IMR-90 (cell line): Measurements from ENCODE around the gene GCDH. TPM values are rescaled to one million over a fixed set of nuclear protein-coding genes. Genes with fewer than 3 reads are reported as not detected.

Experiments
- ATAC-seq: fragments of 200-7000 bp; cut with Tn5 transposase; 2 replicates; pipeline ENCODE4 v1.9.1; 2020; ENCODE audit warnings: low read depth, mild to moderate bottlenecking, moderate library complexity
- BruUV-seq: library from RNA; stranded (reverse); fragments of 400-500 nt; replicated peaks from 2 replicates; lab custom pipeline; 2021; lab: Mats Ljungman, UMichigan
- CTCF ChIA-PET: fragments of 300-600 bp; formaldehyde crosslinking; extraction: SDS; loops from one replicate; lab custom pipeline; 2021; ENCODE audit warnings: antibody characterized with exemption; lab: Yijun Ruan, JAX
- POLR2A ChIA-PET: fragments of 300-600 bp; sonication (Branson Sonifier 250); formaldehyde crosslinking; loops from one replicate; lab custom pipeline; 2022; ENCODE audit warnings: antibody characterized with exemption; ENCODE audit not compliant: unreplicated experiment; lab: Charles Lee
- DNase-seq: peaks from one replicate; pipeline ENCODE4 v3.0.0; 2013
- H2AFZ ChIP-seq: replicated peaks from 2 replicates; pipeline ENCODE3; 2013; ENCODE audit warnings: low read length, mild to moderate bottlenecking; ENCODE audit not compliant: poor library complexity
- H2AK5ac ChIP-seq: 2 replicates; pipeline ENCODE4 v1.6.1; 2013; ENCODE audit warnings: low read depth, low read length, inconsistent platforms
- H2AK9ac ChIP-seq: replicated peaks from 2 replicates; pipeline ENCODE3; 2013; ENCODE audit warnings: mild to moderate bottlenecking, low read depth, low read length, moderate library complexity; ENCODE audit not compliant: poor library complexity
- H2BK120ac ChIP-seq: 2 replicates; pipeline ENCODE4 v1.6.1; 2013; ENCODE audit warnings: low read depth, low read length, inconsistent platforms
- H2BK15ac ChIP-seq: 3 replicates; pipeline ENCODE4 v1.6.1; 2013; ENCODE audit warnings: low read depth, low read length, inconsistent platforms
- H2BK20ac ChIP-seq: 2 replicates; pipeline ENCODE4 v1.6.1; 2013; ENCODE audit warnings: low read depth, mild to moderate bottlenecking, inconsistent platforms, low read length, moderate library complexity
- H2BK5ac ChIP-seq: 2 replicates; pipeline ENCODE4 v1.6.1; 2013; ENCODE audit warnings: mild to moderate bottlenecking, low read depth, low read length, inconsistent platforms; ENCODE audit not compliant: poor library complexity, severe bottlenecking
- H3K14ac ChIP-seq: replicated peaks from 2 replicates; pipeline ENCODE4 v1.6.1; 2013; ENCODE audit warnings: low read depth, low read length, inconsistent platforms
- H3K18ac ChIP-seq: 2 replicates; pipeline ENCODE4 v1.6.1; 2013; ENCODE audit warnings: low read depth, low read length, control low read depth
- H3K23ac ChIP-seq: 2 replicates; pipeline ENCODE4 v1.6.1; 2013; ENCODE audit warnings: low read depth, low read length, inconsistent platforms
- H3K27ac ChIP-seq: 2 replicates; pipeline ENCODE4 v1.5.1; 2013; ENCODE audit warnings: mild to moderate bottlenecking, control low read depth, low read length; ENCODE audit not compliant: insufficient read depth
- H3K27me3 ChIP-seq: 2 replicates; pipeline ENCODE4 v1.6.1; 2013; ENCODE audit warnings: low read length; ENCODE audit not compliant: control insufficient read depth, insufficient read depth
- H3K36me3 ChIP-seq: 2 replicates; pipeline ENCODE4 v1.6.1; 2013; ENCODE audit warnings: low read length, mixed read lengths; ENCODE audit not compliant: control insufficient read depth, insufficient read depth
- H3K4ac ChIP-seq: 2 replicates; pipeline ENCODE4 v1.6.1; 2013; ENCODE audit warnings: low read depth, low read length, inconsistent platforms
- H3K4me1 ChIP-seq: 2 replicates; pipeline ENCODE4 v1.6.1; 2013; ENCODE audit warnings: low read length, mixed read lengths; ENCODE audit not compliant: control insufficient read depth, insufficient read depth
- H3K4me2 ChIP-seq: 2 replicates; pipeline ENCODE4 v1.6.1; 2013; ENCODE audit warnings: low read depth, mild to moderate bottlenecking, control low read depth, low read length, moderate library complexity
- H3K4me3 ChIP-seq: 2 replicates; pipeline ENCODE4 v1.5.1; 2013; ENCODE audit warnings: low read depth, mild to moderate bottlenecking, control low read depth, low read length, moderate library complexity; ENCODE audit not compliant: insufficient read depth
- H3K56ac ChIP-seq: 2 replicates; pipeline ENCODE4 v1.6.1; 2013; ENCODE audit warnings: low read length, inconsistent platforms; ENCODE audit not compliant: insufficient read depth; ENCODE audit errors: extremely low read depth
- H3K79me1 ChIP-seq, 2 experiments: 2 replicates each; pipeline ENCODE4 v1.6.1; 2013; ENCODE audit warnings: low read length in 2 of 2, inconsistent platforms in 1 of 2, low read depth in 1 of 2
- H3K9ac ChIP-seq: 2 replicates; pipeline ENCODE4 v1.6.1; 2013; ENCODE audit warnings: low read depth, low read length, control low read depth
- H3K9me1 ChIP-seq: 2 replicates; pipeline ENCODE4 v1.6.1; 2013; ENCODE audit warnings: low read length, inconsistent platforms; ENCODE audit not compliant: insufficient read depth
- H3K9me3 ChIP-seq: 2 replicates; pipeline ENCODE4 v1.6.1; 2013; ENCODE audit warnings: low read length; ENCODE audit not compliant: control insufficient read depth, insufficient read depth
- H4K20me1 ChIP-seq: 2 replicates; pipeline ENCODE4 v1.6.1; 2013; ENCODE audit warnings: low read length, inconsistent platforms; ENCODE audit not compliant: insufficient read depth
- H4K5ac ChIP-seq: 2 replicates; pipeline ENCODE4 v1.6.1; 2013; ENCODE audit warnings: mild to moderate bottlenecking, low read depth, low read length, control low read depth
- H4K8ac ChIP-seq, 2 experiments: 2 replicates each; pipeline ENCODE4 v1.6.1; 2013; ENCODE audit warnings: low read depth in 2 of 2, low read length in 2 of 2, control low read depth in 1 of 2, inconsistent platforms in 1 of 2
- H4K91ac ChIP-seq: 2 replicates; pipeline ENCODE4 v1.6.1; 2013; ENCODE audit warnings: low read depth, low read length, inconsistent platforms; ENCODE audit not compliant: insufficient read depth
- BHLHE40 ChIP-seq: fragments of 150-350 bp; IDR thresholded peaks from 2 replicates; pipeline ENCODE4 v1.6.1; 2016; ENCODE audit warnings: mild to moderate bottlenecking, low read depth, low read length
- CEBPB ChIP-seq: IDR thresholded peaks from 2 replicates; pipeline ENCODE4 v1.6.1; 2012; ENCODE audit warnings: low read depth, low read length, improper control_type of control experiment
- CHD1 ChIP-seq: IDR thresholded peaks from 2 replicates; pipeline ENCODE4 v1.6.1; 2012; ENCODE audit warnings: low read depth, low read length, improper control_type of control experiment
- CTCF ChIP-seq: conservative IDR thresholded peaks from 2 replicates; pipeline ENCODE4 v1.5.1; 2012; ENCODE audit warnings: mild to moderate bottlenecking, low read depth, low read length, improper control_type of control experiment
- ELK1 ChIP-seq: fragments of 150-350 bp; IDR thresholded peaks from 2 replicates; pipeline ENCODE4 v1.6.1; 2016; ENCODE audit warnings: low read depth, mild to moderate bottlenecking, low read length, moderate library complexity, borderline replicate concordance
- FOS ChIP-seq: fragments of 150-350 bp; IDR thresholded peaks from 2 replicates; pipeline ENCODE4 v1.6.1; 2016; ENCODE audit warnings: low read depth, low read length
- MAFK ChIP-seq: IDR thresholded peaks from 2 replicates; pipeline ENCODE4 v1.6.1; 2012; ENCODE audit warnings: low read depth, low read length, improper control_type of control experiment
- MAZ ChIP-seq: IDR thresholded peaks from 2 replicates; pipeline ENCODE4 v1.6.1; 2012; ENCODE audit warnings: low read depth, mild to moderate bottlenecking, low read length, improper control_type of control experiment, moderate library complexity, borderline replicate concordance
- MXI1 ChIP-seq: IDR thresholded peaks from 2 replicates; pipeline ENCODE4 v1.6.1; 2012; ENCODE audit warnings: low read depth, mild to moderate bottlenecking, low read length, moderate library complexity, borderline replicate concordance
- NFE2L2 ChIP-seq: fragments of 150-350 bp; IDR thresholded peaks from 2 replicates; pipeline ENCODE4 v1.6.1; 2016; ENCODE audit warnings: low read depth, mild to moderate bottlenecking, low read length
- POLR2A ChIP-seq: IDR thresholded peaks from 2 replicates; pipeline ENCODE4 v1.6.1; 2012; ENCODE audit warnings: mild to moderate bottlenecking, low read depth, low read length
- RAD21 ChIP-seq: IDR thresholded peaks from 2 replicates; pipeline ENCODE4 v1.6.1; 2012; ENCODE audit warnings: low read length, improper control_type of control experiment
- RCOR1 ChIP-seq: IDR thresholded peaks from 2 replicates; pipeline ENCODE4 v1.6.1; 2012; ENCODE audit warnings: mild to moderate bottlenecking, low read length, improper control_type of control experiment; ENCODE audit not compliant: insufficient replicate concordance
- RFX5 ChIP-seq: IDR thresholded peaks from 2 replicates; pipeline ENCODE4 v1.8.0; 2012; ENCODE audit warnings: low read depth, mild to moderate bottlenecking, low read length, moderate library complexity
- USF2 ChIP-seq: fragments of 150-350 bp; IDR thresholded peaks from 2 replicates; pipeline ENCODE4 v1.6.1; 2017; ENCODE audit warnings: mild to moderate bottlenecking, antibody characterized with exemption, low read length, low read depth
- WGBS, 2 experiments: methylation state at CpG; one replicate each; pipeline versions ENCODE4 v1.1.5 to v1.1.7; 2013; ENCODE audit warnings: missing lambda C conversion rate in 2 of 2; ENCODE audit not compliant: insufficient read length in 1 of 2; ENCODE audit errors: extremely low coverage in 2 of 2; 5-methylcytosine and 5-hydroxymethylcytosine counted together
- dilution Hi-C: fragments of 300-500 bp; cut with HindIII; formaldehyde crosslinking; loops from one replicate; pipeline ENCODE4 v1.14.3; 2018; ENCODE audit warnings: low sequenced_read_pairs; ENCODE audit not compliant: unreplicated experiment
- in situ Hi-C: fragments of 300-500 bp; cut with MboI; formaldehyde crosslinking; loops from 3 replicates; pipeline ENCODE4 v1.14.3; 2019; ENCODE audit warnings: low sequenced_read_pairs, inconsistent platforms, mixed read lengths
- intact Hi-C: fragments of 100-400 bp; cut with micrococcal nuclease; formaldehyde crosslinking; loops from 2 replicates; pipeline ENCODE4 v1.10.0; 2022
- polyA plus RNA-seq, 3 experiments: library from polyadenylated mRNA; depleted of rRNA; stranded (reverse); fragments of >200 nt; gene quantifications; 2 replicates each; pipeline ENCODE4 v1.2.3, GENCODE V29; 2012; ENCODE audit warnings: low replicate concordance in 1 of 3
- total RNA-seq: library from RNA; depleted of rRNA; stranded (reverse); fragments of >200 nt; gene quantifications from 2 replicates; pipeline ENCODE4 v1.2.3, GENCODE V29; 2012

Gene GCDH
- total and polyA plus RNA-seq, 2 of the 4 experiments (the other 2 are of a cell fraction), result 27.7 to 41.6 TPM

DNA sequence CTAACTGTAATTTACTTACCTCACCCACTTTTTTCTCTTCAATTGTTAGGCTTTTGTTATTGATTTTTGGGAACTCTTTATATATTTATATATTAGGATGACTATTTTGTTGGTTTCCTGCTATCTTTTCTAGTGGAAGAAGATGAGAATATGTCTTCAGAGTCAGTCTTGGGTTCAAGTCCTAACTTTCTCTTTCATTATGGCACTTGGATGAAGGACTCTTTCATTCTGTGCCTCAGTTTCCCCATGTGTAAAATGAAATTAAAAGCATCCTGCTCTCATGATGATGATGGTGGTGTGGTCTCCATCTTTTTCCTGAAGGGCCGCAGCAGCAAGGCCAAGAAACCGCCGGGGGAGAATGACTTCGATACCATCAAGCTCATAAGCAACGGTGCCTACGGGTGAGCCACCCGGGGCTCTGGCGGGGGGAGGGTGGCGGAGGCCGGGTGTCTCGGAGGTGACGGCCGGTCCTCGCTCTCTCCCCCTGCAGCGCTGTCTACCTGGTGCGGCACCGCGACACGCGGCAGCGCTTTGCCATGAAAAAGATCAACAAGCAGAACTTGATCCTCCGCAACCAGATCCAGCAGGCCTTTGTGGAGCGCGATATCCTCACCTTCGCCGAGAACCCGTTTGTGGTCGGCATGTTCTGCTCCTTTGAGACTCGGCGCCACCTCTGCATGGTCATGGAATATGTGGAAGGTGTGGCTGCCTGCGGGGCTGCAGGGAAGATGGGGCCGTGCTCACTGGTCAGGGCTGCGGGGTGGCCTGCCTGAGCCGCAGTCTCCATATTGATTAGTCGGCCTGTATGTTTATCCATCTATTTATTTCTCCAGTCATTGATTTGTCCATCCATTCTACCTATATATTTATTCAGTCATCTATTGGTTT lies 32.7 kb upstream of the GCDH start:
- H4K5ac ChIP-seq, result no peak overlapping the region
- no peak overlapping the region for H3K4me2 ChIP-seq
- no peaks in the 10 kb centered on the region for H3K4me1 ChIP-seq
- POLR2A ChIA-PET, result interaction anchor here (0.6 kb wide), 1 partner anchor 12 kb away, joined by 5 read pairs; no protein-coding TSS in a partner anchor
- H3K4me3 ChIP-seq, result no peak overlapping the region
- H4K20me1 ChIP-seq, result no peaks in the 10 kb centered on the region
- dilution Hi-C loops (no loop called here), in situ Hi-C loops (no loop called here), intact Hi-C loops (no loop called here)
- H2BK15ac ChIP-seq, result no peak overlapping the region
- H2AK5ac ChIP-seq, result no peak overlapping the region
- H3K27ac ChIP-seq, result no peak overlapping the region
- no peak overlapping the region for H3K14ac ChIP-seq
- no peak overlapping the region for H2AFZ ChIP-seq
- H3K36me3 ChIP-seq, result no peaks in the 10 kb centered on the region
- no peak for DNase-seq
- no peak overlapping the region for H4K91ac ChIP-seq
- H3K9me3 ChIP-seq, result no peaks in the 10 kb centered on the region
- no peak overlapping the region for H2BK5ac ChIP-seq
- no peak overlapping the region for H2BK120ac ChIP-seq
- no peak for ATAC-seq
- H2BK20ac ChIP-seq, result no peak overlapping the region
- no peak overlapping the region for H3K9ac ChIP-seq
- H3K79me1 ChIP-seq, result no peaks in the 10 kb centered on the region
- no peak overlapping the region for H3K23ac ChIP-seq
- H4K8ac ChIP-seq, result no peak overlapping the region
- H3K4ac ChIP-seq, result no peak overlapping the region
- peaks cover 5% of the 10 kb centered on the region for H3K27me3 ChIP-seq
- no peak overlapping the region for H3K18ac ChIP-seq
- peak overlapping the region; percentile 65 for H2AK9ac ChIP-seq
- CTCF ChIA-PET, result no interaction called here
- BruUV-seq, result no TSS peak
- H3K56ac ChIP-seq, result no peak overlapping the region
- H3K9me1 ChIP-seq, result no peaks in the 10 kb centered on the region
- WGBS, 2 experiments, result 97% methylated on average over 27 of the region's 35 CpGs; no CpG with 5 or more reads in 1 of the 2 experiments
- no peak for TF ChIP-seq RAD21
- no peak for TF ChIP-seq CHD1
- TF ChIP-seq MAZ, result no peak
- TF ChIP-seq POLR2A, result no peak
- TF ChIP-seq MXI1, result no peak
- TF ChIP-seq CTCF, result no peak
- no peak for TF ChIP-seq MAFK
- no peak for TF ChIP-seq NFE2L2
- no peak for TF ChIP-seq RFX5
- TF ChIP-seq BHLHE40, result no peak
- TF ChIP-seq CEBPB, result no peak
- no peak for TF ChIP-seq USF2
- TF ChIP-seq ELK1, result no peak
- TF ChIP-seq FOS, result no peak
- TF ChIP-seq RCOR1, result no peak
